Upper lobe of left lung (tissue), 6 donors: ENCODE results near the gene TDRKH. TPM values are rescaled to one million over a fixed set of nuclear protein-coding genes. Genes with fewer than 3 reads are reported as not detected.

Experiments
- ATAC-seq, 2 donors: fragments of 200-7000 bp; cut with Tn5 transposase; one replicate each; pipeline ENCODE4 v1.9.1; 2022; ENCODE audit warnings: mild to moderate bottlenecking in 2 of 2, moderate library complexity in 2 of 2; ENCODE audit not compliant: low FRiP score in 2 of 2
- DNase-seq, 2 donors: peaks; one replicate each; pipeline ENCODE4 v3.0.0-alpha.2; 2019 to 2020
- H3K27ac ChIP-seq, 4 donors: fragments of 200-600 bp; sonication (generic); one replicate each; pipeline ENCODE4 v1.5.1; 2016 to 2019
- H3K27me3 ChIP-seq, 4 donors: fragments of 200-600 bp; sonication (generic); one replicate each; pipeline ENCODE4 v1.5.1; 2017 to 2019
- H3K36me3 ChIP-seq, 4 donors: fragments of 200-600 bp; sonication (generic); one replicate each; pipeline ENCODE4 v1.5.1; 2016 to 2019
- H3K4me1 ChIP-seq, 4 donors: fragments of 200-600 bp; sonication (generic); one replicate each; pipeline ENCODE4 v1.5.1; 2018 to 2019
- H3K4me3 ChIP-seq, 4 donors: fragments of 200-600 bp; sonication (generic); one replicate each; pipeline ENCODE4 v1.5.1; 2017 to 2019; ENCODE audit warnings: mild to moderate bottlenecking in 2 of 4, moderate library complexity in 1 of 4
- H3K9me3 ChIP-seq, 4 donors: fragments of 200-600 bp; sonication (generic); one replicate each; pipeline ENCODE4 v1.5.1; 2018 to 2019
- CTCF ChIP-seq, 6 experiments: fragments of 450-650 bp in 4 of 6; fragments of 200-600 bp in 2 of 6; sonication (generic) in 2 of 6; IDR thresholded peaks; one replicate each; pipeline ENCODE4 v1.5.1; 2016 to 2019; ENCODE audit warnings: antibody characterized with exemption in 6 of 6
- EP300 ChIP-seq, 4 donors: sonication (generic); formaldehyde crosslinking; IDR thresholded peaks; one replicate each; pipeline ENCODE4 v1.5.1; 2017; ENCODE audit warnings: antibody characterized with exemption in 4 of 4, control low read depth in 2 of 4
- POLR2A ChIP-seq, 4 donors: fragments of 450-650 bp; IDR thresholded peaks; one replicate each; pipeline ENCODE4 v1.5.1; 2016 to 2017; ENCODE audit warnings: antibody characterized with exemption in 4 of 4, mild to moderate bottlenecking in 2 of 4
- POLR2AphosphoS5 ChIP-seq, 2 donors: sonication (generic); formaldehyde crosslinking; IDR thresholded peaks; one replicate each; pipeline ENCODE4 v1.5.1; 2017; ENCODE audit warnings: antibody characterized with exemption in 2 of 2
- WGBS, 2 donors: methylation state at CpG; one replicate each; pipeline ENCODE4 v1.1.5; 2017 to 2018; 5-methylcytosine and 5-hydroxymethylcytosine counted together
- total RNA-seq, 6 donors: library from RNA; depleted of rRNA in 4 of 6; stranded (reverse); fragments of >200 nt in 4 of 6; gene quantifications; one replicate each; pipeline versions ENCODE4 v1.1.0 to v1.2.1, GENCODE V29; 2016 to 2021
- donor health status: DM: no; HTN: no; CAD: no; lungs with moderate emphysema.
- donor health status: DM: no; HTN: yes; CAD: no; lungs with severe emphysema.

Gene TDRKH
- total RNA-seq, 6 donors from 2014 or later = 7.3 to 17.0 (median 13.1) TPM

- Histone ChIP-seq H3K27me3 (no peaks in the 10 kb centered on the region), H3K36me3 (no peaks in the 10 kb centered on the region), H3K4me3 (no peak overlapping the region), H3K4me1 (peaks cover 17 to 32% (median 21%) of the 10 kb centered on the region in 4 donors), H3K9me3 (no peaks in the 10 kb centered on the region), H3K27ac (no peak overlapping the region)
- TF ChIP-seq POLR2A (IDR thresholded peaks at IDR 0.05) (no peak), CTCF (IDR thresholded peaks at IDR 0.05) (no peak), POLR2AphosphoS5 (IDR thresholded peaks at IDR 0.05) (no peak), EP300 (IDR thresholded peaks at IDR 0.05) (no peak)
- WGBS, 2 donors = 76 to 82% methylated on average over 10 to 20 of the region's 21 CpGs
- peak in 1 of 2 donors; percentile 29 for ATAC-seq
- peak in 1 of 2 donors; percentile 56 for DNase-seq
These were observed 35.7 kb upstream of the TDRKH start for GRCh38 chr1:151825751-151826660.

DNA sequence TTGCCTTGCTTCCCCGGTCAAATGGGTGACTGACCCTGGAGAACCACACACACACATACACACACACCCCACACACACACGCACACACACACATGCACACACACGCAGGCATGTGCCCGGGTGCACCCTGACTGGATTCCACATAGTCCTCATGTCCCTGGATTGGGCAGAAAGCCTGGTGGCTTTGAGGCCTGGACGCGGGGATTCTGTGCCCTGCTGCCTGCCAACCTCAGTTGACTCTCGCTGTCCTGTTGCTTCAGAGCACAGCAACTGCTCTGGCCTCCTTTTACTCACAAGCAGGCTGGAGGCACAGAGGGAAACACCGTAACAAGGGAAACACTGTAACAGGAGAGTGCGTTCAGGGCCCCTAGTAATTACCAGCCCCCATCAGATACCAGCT lies 34.9 kb upstream of the TDRKH start:
- 54 to 77% methylated on average over 5 to 7 of the region's 9 CpGs for WGBS, 2 donors
- H3K9me3 ChIP-seq = no peaks in the 10 kb centered on the region
- no peak overlapping the region for H3K27ac ChIP-seq
- no peaks in the 10 kb centered on the region for H3K27me3 ChIP-seq
- peaks cover 17 to 31% (median 23%) of the 10 kb centered on the region in 4 donors for H3K4me1 ChIP-seq
- ATAC-seq = no peak
- TF ChIP-seq POLR2AphosphoS5 (IDR thresholded peaks at IDR 0.05) = no peak
- no peak for TF ChIP-seq EP300 (IDR thresholded peaks at IDR 0.05)
- TF ChIP-seq POLR2A (IDR thresholded peaks at IDR 0.05) = no peak
- no peak for TF ChIP-seq CTCF (IDR thresholded peaks at IDR 0.05)
- DNase-seq = no peak
- no peaks in the 10 kb centered on the region for H3K36me3 ChIP-seq
- H3K4me3 ChIP-seq = no peak overlapping the region

DNA sequence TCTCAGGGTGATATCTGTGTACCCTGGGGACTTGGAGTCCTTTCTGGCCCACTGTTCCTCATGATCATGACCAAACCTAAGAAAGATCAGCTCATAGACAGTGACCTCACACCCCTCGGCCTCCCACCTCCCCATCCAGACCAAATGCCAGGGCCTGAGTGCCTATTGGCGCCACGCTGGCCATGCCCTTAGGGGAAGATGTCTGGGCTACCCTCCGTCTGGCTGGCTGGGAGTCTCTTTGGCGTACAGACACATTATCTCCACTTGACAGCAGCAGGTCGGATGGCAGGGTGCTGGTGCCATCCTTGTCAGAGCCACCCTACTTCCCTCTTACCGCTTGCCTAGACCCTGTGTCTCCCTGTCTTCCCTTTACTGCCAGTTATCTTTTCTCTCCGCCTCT lies 32.9 kb upstream of the TDRKH start:
- TF ChIP-seq POLR2A (IDR thresholded peaks at IDR 0.05) (no peak), CTCF (IDR thresholded peaks at IDR 0.05) (no peak), EP300 (IDR thresholded peaks at IDR 0.05) (no peak), POLR2AphosphoS5 (IDR thresholded peaks at IDR 0.05) (no peak)
- peaks cover 2 to 14% (median 6%) of the 10 kb centered on the region in 4 donors for H3K4me1 ChIP-seq
- H3K9me3 ChIP-seq = no peaks in the 10 kb centered on the region
- no peak overlapping the region for H3K27ac ChIP-seq
- H3K36me3 ChIP-seq = no peaks in the 10 kb centered on the region
- WGBS, 2 donors = 81 to 88% methylated on average over 7 to 8 of the region's 8 CpGs
- no peaks in the 10 kb centered on the region for H3K27me3 ChIP-seq
- no peak overlapping the region for H3K4me3 ChIP-seq
- no peak for DNase-seq
- no peak for ATAC-seq

DNA sequence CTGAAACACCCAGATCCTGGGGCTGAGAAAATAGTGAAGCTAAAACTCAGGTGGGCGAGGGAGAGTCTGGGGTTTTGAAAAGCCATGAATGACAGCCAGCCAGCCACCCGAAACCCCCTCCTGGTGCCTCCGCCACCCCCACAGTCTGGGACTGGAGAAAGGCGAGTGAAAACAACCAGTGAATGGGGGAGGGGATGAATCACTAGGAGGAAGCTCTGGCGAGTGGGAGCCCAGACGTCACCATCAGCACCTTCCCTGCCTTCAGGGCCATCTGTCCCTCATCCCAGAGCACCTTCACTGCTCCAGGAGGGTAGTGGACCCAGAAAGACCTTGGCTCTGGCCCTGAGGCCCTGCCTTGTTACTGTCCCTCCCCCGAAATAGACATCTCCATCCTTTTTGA lies 32.1 kb upstream of the TDRKH start:
- Histone ChIP-seq H3K27ac (no peak overlapping the region), H3K9me3 (no peaks in the 10 kb centered on the region), H3K4me1 (peaks cover 0 to 13% (median 2%) of the 10 kb centered on the region in 4 donors), H3K4me3 (no peak overlapping the region), H3K27me3 (no peaks in the 10 kb centered on the region), H3K36me3 (no peaks in the 10 kb centered on the region)
- no peak for DNase-seq
- WGBS, 2 donors = 52 to 70% methylated on average over 6 to 7 of the region's 7 CpGs
- ATAC-seq = no peak
- TF ChIP-seq POLR2A (IDR thresholded peaks at IDR 0.05) (no peak), POLR2AphosphoS5 (IDR thresholded peaks at IDR 0.05) (no peak), EP300 (IDR thresholded peaks at IDR 0.05) (no peak), CTCF (IDR thresholded peaks at IDR 0.05) (no peak)
